Measurements from ENCODE around the gene PSMC6.

PSMC6 gene

DNA sequence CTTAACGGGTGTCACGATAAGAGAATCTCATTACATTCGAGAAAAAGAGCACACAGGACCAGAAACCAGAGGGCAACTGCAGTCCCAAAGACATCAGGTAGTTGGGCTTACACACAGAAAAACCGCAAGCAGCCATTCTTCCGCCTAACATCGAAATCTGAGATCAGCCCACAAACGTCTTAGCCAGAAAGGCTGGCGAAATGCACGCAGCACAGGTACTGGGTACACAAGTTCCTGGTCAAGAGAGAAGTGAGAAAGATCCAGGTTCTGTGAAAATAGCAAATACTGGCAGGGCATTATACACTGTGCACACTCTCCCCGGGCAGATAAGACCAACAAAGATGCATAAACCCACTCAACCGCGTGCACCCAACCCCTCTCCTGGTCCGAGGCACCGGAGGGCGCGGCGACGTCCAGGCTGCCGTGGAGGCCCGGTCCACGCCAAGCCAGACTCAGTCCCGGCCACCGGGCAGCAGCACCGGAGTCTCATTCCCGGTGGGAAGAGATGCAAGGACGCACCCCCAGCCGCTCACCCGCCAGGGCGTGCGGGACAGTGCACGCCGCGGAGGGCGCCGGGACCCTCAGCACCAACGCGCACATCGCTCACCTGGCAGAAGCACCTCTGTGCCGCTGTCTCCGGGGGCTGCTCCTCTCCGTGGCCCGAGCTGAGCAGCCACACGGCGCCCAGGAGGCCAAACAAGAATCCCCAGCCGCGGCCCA is 12.1 kb upstream of the PSMC6 start:
- TF ChIP-seq, protein P1, sequence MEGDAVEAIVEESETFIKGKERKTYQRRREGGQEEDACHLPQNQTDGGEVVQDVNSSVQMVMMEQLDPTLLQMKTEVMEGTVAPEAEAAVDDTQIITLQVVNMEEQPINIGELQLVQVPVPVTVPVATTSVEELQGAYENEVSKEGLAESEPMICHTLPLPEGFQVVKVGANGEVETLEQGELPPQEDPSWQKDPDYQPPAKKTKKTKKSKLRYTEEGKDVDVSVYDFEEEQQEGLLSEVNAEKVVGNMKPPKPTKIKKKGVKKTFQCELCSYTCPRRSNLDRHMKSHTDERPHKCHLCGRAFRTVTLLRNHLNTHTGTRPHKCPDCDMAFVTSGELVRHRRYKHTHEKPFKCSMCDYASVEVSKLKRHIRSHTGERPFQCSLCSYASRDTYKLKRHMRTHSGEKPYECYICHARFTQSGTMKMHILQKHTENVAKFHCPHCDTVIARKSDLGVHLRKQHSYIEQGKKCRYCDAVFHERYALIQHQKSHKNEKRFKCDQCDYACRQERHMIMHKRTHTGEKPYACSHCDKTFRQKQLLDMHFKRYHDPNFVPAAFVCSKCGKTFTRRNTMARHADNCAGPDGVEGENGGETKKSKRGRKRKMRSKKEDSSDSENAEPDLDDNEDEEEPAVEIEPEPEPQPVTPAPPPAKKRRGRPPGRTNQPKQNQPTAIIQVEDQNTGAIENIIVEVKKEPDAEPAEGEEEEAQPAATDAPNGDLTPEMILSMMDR (IDR thresholded peaks at IDR 0.05; ENCODE audit: low read depth, low read length, poor library complexity, severe bottlenecking), result no peak
- TF ChIP-seq EZH2phosphoT487 (IDR thresholded peaks at IDR 0.05; ENCODE audit: borderline replicate concordance, low read length), result no peak
- no peaks in the 10 kb centered on the region for H3K9me2 ChIP-seq (replicated peaks; ENCODE audit: control insufficient read depth, low read length)
- peak overlapping the region; percentile 88 for H3K4me2 ChIP-seq (ENCODE audit: low read length)
- H4K20me1 ChIP-seq (ENCODE audit: control insufficient read depth, insufficient read depth, low read depth, low read length), result no peaks in the 10 kb centered on the region
- peaks cover 55% of the 10 kb centered on the region for H3K79me2 ChIP-seq (ENCODE audit: control insufficient read depth, low read length)
- no peaks in the 10 kb centered on the region for H3K9me3 ChIP-seq (ENCODE audit: control insufficient read depth, insufficient read depth, low read length)
- peaks cover 36% of the 10 kb centered on the region for H3K4me1 ChIP-seq (ENCODE audit: control insufficient read depth, low read length)
- H3K27ac ChIP-seq (ENCODE audit: low read depth, low read length), result peak overlapping the region; percentile 50
- H3K4me3 ChIP-seq (ENCODE audit: low read length), result peak overlapping the region; percentile 88
- H3K27me3 ChIP-seq (ENCODE audit: control insufficient read depth, low read length), result no peaks in the 10 kb centered on the region
- H3F3A ChIP-seq (ENCODE audit: control insufficient read depth, insufficient read depth), result peaks cover 3% of the 10 kb centered on the region; the same call in 1 of the 2 replicates
- H3K36me3 ChIP-seq (ENCODE audit: control insufficient read depth, low read length), result peaks cover 16% of the 10 kb centered on the region; the same call in 1 of the 2 replicates

DNA sequence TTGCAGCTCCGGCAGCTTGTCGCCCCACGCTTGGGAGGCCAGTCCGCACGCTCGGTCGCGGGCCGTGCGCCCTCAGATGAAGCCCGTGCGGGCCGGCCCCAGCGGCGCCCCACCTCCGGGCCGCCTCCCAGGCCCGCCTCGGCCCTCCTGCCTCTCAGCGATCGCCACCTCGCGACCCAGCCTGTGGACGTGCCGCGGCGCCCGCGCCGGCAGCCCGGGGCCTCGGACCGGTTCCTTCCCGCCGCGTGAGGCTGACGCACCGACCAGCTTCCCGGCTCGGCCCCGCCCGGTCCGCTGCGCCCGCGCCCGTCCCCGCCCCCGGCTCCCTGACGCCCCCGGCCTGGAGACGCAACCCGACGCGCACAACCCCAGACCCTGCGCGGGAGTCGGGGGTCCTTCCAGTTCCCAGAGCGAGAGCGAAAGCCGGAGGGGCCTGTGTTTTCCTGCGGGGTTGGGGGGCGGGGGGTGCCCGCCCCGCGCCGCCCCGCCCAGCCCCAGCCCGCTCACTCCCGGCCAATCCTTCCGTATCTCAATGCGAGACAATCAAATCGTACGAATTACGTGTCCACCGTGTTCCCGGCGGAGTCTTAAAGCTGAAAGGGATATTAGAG is 11.4 kb upstream of the PSMC6 start, which contains the start of gene ERO1A:
Gene ERO1A (minus strand): TSS at position 78 of the 611 bp plus-strand sequence. CDS start 77 bp downstream, at position 1.
- no peaks in the 10 kb centered on the region for H3K9me3 ChIP-seq (ENCODE audit: control insufficient read depth, insufficient read depth, low read length)
- H3K4me3 ChIP-seq (ENCODE audit: low read length), result peak within 1 kb of the TSS; percentile 88
- H3K36me3 ChIP-seq (ENCODE audit: control insufficient read depth, low read length), result peaks cover 16% of the 10 kb centered on the region; the same call in 1 of the 2 replicates
- peak within 1 kb of the TSS; percentile 50 for H3K27ac ChIP-seq (ENCODE audit: low read depth, low read length)
- H4K20me1 ChIP-seq (ENCODE audit: control insufficient read depth, insufficient read depth, low read depth, low read length), result no peaks in the 10 kb centered on the region
- H3K27me3 ChIP-seq (ENCODE audit: control insufficient read depth, low read length), result no peaks in the 10 kb centered on the region
- no peaks in the 10 kb centered on the region for H3K9me2 ChIP-seq (replicated peaks; ENCODE audit: control insufficient read depth, low read length)
- peaks cover 3% of the 10 kb centered on the region; the same call in 1 of the 2 replicates for H3F3A ChIP-seq (ENCODE audit: control insufficient read depth, insufficient read depth)
- TF ChIP-seq, protein P1 (IDR thresholded peaks at IDR 0.05; ENCODE audit: low read depth, low read length, poor library complexity, severe bottlenecking), result peak; percentile 15
- no peak for TF ChIP-seq EZH2phosphoT487 (IDR thresholded peaks at IDR 0.05; ENCODE audit: borderline replicate concordance, low read length)
- H3K4me2 ChIP-seq (ENCODE audit: low read length), result peak within 1 kb of the TSS; percentile 88
- peaks cover 43% of the 10 kb centered on the region for H3K4me1 ChIP-seq (ENCODE audit: control insufficient read depth, low read length)
- peaks cover 48% of the 10 kb centered on the region for H3K79me2 ChIP-seq (ENCODE audit: control insufficient read depth, low read length)

DNA sequence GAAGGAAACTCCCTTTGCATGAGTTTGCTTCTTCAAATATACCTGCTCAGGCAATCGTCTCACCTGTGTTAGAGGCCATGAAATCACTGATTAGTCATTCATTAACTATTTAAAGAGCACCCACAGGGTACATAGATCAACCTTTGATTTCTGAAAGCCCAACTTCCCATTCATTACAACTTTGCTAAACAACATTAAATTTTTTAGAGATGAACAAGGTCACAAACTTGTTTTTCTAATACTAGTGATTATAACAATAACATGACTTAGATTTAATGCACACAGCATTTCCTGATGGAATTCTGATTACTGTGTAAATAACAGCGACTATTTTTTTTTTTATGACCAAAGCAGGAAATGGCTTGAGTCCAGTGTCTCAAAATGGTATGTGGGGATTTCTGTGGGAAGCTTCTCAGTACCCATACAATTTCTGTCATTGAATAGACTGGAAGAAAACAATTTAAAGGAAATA is 6.3 kb upstream of the PSMC6 start:
- Histone ChIP-seq H4K20me1 (ENCODE audit: control insufficient read depth, insufficient read depth, low read depth, low read length) (no peaks in the 10 kb centered on the region), H3K9me3 (ENCODE audit: control insufficient read depth, insufficient read depth, low read length) (no peaks in the 10 kb centered on the region), H3K36me3 (ENCODE audit: control insufficient read depth, low read length) (no peaks in the 10 kb centered on the region), H3K27ac (ENCODE audit: low read depth, low read length) (no peak overlapping the region), H3K4me2 (ENCODE audit: low read length) (peak overlapping the region; percentile 36; the same call in 1 of the 2 replicates), H3K27me3 (ENCODE audit: control insufficient read depth, low read length) (no peaks in the 10 kb centered on the region), H3K79me2 (ENCODE audit: control insufficient read depth, low read length) (no peaks in the 10 kb centered on the region; the same call in 1 of the 2 replicates), H3K4me3 (ENCODE audit: low read length) (no peak overlapping the region), H3K9me2 (replicated peaks; ENCODE audit: control insufficient read depth, low read length) (no peaks in the 10 kb centered on the region), H3K4me1 (ENCODE audit: control insufficient read depth, low read length) (peaks cover 30% of the 10 kb centered on the region), H3F3A (ENCODE audit: control insufficient read depth, insufficient read depth) (peaks cover 6% of the 10 kb centered on the region)
- no peak for TF ChIP-seq EZH2phosphoT487 (IDR thresholded peaks at IDR 0.05; ENCODE audit: borderline replicate concordance, low read length)
- TF ChIP-seq, protein P1 (IDR thresholded peaks at IDR 0.05; ENCODE audit: low read depth, low read length, poor library complexity, severe bottlenecking), result no peak
